Stimulated activated CD4-positive, alpha-beta T cell treated with anti-CD3 and anti-CD28 coated beads, Interleukin-4, amount 100 ng/mL, for 1 hour (primary cell): ENCODE measurements around the gene PSG3.
"Not testable (repeated sequence)": the region's sequence is repeated elsewhere in the genome, so short reads cannot be mapped to it uniquely, and the experiment has no call there.

Experiments
- DNase-seq: peaks from one replicate; pipeline ENCODE4 v3.0.0-alpha.2; 2020

The PSG3 gene

DNA sequence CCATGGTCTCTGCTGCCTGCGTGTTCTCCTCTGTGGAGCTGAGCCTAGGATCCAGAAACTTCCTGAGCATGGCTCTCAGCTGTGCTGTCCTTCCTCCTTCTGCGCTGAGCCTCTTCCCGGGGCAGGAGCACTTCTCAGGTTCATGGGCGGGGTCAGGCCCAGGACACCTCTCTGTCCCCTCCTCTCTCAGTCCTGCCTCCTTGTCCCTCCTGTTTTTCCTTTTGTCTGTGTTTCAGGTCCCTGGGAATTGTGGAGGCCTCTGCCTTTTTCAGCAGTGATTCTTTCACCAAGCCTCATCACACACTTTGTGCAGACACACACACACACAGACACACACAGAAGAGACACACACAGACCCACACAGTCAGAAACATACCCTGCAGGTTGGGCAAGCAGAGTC, at the start of gene PSG3:
PSG3 (minus strand) TSS at position 101 of the 400 bp plus-strand sequence; CDS start at position 4, 97 bp downstream.
- DNase-seq, result not testable (repeated sequence)

DNA sequence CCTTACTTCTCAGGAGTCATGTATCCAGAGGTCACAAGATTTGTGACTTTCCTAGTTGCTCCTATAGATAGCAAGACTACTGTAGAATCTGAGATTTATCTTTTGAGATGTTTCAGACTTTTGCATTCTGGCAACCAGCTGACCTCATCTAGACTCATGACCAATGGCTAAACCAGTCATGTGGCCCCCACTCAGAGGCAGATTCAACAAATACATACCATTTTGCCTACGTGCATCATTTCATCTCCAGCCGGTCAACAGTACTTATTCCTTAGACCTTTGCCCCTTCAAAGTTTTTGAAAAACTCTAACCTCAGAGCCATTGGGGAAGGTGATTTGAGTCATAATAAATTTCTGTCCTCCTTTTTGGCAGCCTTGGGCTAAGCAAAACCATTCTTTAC, 48.5 kb upstream of the PSG3 start:
- DNase-seq, result not testable (repeated sequence)

DNA sequence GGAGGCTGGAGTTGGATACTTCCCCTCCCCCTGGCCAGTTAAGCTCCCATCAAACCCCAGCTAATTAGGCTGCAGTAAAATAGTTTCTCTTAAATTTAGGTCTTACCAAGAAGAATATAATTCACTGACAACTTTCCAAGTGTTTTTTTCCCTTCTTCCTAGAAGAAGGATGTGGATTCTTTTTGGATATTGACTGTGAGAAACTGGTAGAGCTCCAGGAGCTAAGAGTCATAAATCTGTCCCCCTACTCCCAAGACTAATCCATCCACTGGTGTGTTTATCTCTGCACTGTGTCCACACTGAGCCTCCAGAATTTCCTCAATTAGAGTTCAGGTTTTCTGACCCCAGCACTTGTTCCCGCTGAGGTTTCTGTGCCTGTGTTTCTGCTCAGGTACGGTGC, 47.5 kb upstream of the PSG3 start:
- not testable (repeated sequence) for DNase-seq

DNA sequence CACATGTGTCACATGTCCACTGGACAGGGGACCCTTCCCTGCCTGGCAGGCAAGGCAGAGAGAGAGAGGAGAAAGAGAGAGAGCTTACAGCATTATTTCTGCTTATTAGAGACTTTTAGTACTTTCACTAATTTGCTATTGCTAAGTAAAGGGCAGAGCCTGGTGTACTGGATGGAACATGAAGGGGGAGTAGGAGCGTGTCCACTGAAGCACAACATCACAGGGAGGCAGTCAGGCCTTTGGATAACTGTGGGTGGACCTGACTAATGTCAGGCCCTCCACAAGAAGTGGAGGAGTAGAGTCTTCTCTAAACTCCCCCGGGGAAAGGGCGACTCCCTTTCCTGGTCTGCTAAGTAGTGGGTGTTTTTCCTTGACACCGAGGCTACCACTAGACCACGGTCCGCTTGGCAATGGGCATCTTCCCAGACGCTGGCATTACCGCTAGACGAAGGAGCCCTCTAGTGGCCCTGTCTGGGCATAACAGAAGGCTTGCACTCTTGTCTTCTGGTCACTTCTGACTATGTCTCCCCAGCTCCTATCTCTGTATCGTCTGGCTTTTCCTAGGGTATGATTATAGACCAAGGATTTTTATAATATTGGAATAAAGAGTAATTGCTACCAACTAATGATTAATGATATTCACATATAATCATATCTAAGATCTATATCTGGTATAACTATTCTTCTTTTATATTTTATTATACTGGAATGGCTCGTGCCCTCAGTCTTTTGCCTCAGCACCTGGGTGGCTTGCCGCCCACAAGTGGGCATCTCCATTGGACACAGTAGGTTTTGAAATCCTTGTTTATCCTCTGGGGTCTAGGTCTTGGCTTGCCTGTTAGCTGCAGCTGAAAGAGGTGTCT, 36.7 kb upstream of the PSG3 start:
- DNase-seq, result peak; percentile 26

DNA sequence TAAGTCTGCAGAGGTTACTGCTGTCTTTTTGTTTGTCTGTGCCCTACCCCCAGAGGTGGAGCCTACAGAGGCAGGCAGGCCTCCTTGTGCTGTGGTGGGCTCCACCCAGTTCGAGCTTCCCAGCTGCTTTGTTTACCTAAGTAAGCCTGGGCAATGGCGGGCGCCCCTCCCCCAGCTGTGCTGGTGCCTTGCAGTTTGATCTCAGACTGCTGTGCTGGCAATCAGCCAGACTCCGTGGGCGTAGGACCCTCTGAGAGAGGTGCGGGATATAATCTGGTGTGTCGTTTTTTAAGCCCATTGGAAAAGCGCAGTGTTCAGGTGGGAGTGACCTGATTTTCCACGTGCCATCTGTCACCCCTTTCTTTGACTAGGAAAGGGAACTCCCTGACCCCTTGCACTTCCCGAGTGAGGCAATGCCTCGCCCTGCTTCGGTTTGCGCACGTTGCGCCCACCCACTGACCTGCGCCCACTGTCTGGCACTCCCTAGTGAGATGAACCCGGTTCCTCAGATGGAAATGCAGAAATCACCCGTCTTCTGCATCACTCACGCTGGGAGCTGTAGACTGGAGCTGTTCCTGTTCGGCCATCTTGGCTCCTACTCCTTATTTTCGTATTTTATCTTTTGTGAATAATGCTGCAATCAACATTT, 34.4 kb upstream of the PSG3 start:
- not testable (repeated sequence) for DNase-seq

DNA sequence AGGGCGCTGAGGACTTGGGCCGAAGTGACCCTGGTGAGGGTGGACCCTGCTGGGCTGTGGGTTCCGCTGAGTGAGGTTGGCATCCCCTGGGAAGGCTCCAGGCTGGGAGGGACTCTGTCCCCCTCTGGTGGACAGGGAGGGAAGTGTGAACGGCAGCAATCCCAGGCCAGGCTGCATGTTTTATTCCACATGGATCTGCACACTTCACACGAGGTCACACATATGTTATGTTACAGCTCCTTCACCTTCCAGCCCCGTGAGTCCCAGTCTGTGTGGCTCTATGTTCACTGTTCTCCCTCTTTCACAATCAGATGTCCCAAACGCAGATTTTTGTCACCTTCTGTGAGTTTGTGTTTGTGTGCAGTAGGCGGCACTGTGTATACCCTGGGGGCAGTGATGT, 27.0 kb upstream of the PSG3 start:
- DNase-seq, result not testable (repeated sequence)

DNA sequence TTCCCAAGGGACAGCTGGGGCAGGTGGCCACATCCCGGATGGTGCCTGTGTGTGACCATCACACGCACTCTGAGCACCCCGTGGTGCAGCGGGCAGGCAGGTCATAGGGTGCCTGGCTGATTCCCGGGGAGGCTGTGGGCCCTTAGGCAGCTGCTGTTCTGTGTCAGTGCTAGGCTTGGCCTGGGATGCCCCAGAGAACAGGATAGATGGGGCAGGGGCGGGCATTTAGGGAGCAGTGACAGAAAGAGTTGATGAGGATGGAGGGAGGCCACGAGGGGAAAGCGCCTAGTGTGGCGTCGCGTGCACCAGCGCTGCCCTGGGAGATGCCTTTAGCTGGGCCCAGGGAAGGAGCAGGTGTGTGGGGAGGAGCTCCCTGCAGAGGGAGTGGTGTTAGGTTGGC, 26.6 kb upstream of the PSG3 start:
- DNase-seq, result not testable (repeated sequence)

DNA sequence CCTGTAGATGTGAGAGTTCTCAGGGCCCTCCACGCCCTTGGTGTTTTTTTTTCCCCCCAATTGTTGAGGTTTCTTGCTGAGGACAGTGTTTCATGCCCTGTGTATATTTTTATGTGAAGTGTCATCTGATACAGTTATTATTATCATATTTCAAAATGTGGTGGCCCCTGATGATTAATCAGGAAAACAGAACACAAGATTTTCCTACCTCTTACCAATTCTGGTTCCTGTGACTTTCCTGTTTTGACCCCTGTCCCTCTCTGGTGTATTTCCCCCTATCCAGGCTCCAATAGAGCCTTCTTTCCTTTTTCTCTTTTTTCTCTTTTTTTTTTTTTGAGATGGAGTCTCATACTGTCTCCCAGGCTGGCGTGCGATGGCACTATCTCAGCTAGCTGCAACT, 24.6 kb upstream of the PSG3 start:
- DNase-seq, result no peak

DNA sequence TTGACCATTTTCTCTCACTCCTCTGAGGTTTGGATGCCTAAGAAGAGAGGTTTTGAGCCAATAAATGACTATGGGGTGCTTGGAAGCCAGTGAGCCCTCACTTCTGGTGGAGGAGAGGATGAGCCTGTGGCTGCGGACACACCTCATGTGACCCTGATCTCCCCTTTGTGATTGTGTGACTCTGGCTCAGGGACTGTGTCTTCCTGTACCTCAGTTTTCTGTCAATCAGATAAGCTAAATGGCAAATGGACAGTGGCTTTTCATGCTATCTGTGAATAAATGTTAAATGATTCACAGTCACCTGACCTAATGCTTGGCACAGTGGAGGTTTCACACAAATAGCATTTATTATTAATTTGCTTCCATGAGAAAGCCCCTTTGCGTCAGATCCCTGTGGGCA, 22.5 kb upstream of the PSG3 start:
- DNase-seq, result no peak

DNA sequence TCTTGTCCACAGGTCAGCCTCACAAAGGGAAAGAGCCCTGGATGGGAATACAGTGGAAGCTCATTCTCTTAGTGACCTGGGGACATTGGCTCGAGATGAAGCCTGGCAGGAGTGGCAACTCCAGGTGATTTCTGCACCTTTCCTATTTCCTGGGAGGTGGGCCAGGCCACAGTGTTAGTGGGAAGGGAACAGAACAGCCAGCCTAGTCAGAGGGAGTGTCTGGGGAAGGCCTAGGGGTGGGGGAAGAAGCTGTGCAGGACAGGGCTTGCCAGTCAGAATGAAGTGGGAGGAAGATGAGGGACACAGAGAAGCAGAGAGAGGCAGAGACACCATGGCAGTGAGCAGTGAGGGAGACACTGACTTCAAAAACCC, 21.6 kb upstream of the PSG3 start:
- not testable (repeated sequence) for DNase-seq

DNA sequence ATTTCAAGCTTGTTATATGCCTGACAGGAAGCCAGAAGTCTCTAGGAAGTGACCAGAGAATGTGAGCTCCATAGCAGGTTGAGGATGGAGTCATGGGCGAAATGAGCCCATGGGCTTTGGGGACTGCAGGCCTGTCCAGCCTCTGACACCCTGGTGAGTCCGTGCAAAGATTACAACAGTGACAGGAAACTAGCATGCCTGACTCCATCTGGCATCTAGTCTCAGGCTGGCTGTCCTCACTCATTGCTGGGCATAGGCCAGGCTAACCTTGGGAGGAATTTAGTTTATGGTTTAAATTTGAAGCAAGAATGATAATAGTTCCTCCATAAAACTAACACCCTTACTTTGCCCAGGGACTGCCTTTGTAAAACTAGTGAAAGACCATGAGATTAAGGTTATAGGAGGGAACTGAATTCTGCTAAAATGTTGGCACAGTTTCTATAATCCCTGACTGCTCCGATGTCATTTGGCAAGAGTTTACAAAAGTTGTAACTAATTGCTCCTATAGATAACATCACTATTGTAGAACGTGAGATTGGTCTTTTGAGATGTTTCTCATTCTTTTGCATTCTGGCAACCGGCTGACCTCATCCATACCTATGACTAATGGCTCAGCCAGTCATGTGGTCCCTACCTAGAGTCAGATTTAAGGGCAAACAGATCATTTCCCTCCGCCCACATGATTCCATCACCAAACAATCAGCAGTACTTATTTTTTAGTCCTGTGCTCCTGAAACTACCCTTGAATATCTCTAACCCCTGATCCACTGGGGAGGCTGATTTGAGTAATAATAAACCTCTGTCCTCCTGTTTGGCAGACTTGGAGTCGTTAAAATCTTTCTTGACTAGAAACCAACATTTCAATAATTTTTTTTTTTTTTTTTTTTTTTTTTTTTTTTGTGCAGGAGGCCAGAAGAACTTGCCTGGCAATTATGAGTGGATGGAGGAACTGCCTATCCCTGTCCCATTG, 21.0 kb upstream of the PSG3 start:
- DNase-seq, result not testable (repeated sequence)

DNA sequence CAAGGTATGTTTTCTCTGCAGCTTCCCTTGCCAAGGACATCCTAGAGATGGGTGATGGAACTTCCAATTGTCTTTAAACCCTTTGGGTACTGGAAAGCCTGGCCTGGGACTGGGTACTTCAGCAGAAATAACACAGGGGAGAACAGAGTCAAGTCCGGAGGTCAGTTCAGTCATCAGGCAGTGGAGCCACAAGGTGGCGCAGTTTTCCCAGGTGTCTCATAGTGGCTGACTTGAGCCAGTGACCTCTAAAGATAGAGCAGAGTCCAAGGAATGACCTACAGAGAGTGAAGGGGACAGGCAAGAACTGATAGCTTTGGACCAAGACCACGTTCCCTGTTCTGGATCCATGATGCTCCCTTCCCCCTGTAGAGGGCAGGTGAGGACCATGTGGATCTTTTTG, 18.4 kb upstream of the PSG3 start:
- not testable (repeated sequence) for DNase-seq

DNA sequence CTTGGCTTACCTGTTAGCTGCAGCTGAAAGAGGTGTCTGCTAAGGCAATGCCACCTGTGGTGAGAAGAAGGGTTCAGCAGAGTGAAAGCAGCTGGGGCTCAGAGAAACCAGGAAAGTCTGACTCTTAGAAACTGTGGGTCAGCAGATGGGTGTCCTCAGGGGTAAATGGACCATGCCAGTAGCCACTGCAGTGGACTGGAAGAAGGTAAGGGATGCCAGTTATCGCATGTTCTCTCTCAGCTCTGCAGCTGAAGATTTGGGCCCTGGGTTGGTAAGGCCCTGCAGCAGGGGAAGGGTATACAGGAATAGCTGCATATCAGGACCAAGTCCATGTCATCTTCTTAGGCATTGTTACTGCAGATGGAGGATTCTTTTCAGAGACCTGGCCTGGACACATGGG, 12.0 kb upstream of the PSG3 start:
- not testable (repeated sequence) for DNase-seq

DNA sequence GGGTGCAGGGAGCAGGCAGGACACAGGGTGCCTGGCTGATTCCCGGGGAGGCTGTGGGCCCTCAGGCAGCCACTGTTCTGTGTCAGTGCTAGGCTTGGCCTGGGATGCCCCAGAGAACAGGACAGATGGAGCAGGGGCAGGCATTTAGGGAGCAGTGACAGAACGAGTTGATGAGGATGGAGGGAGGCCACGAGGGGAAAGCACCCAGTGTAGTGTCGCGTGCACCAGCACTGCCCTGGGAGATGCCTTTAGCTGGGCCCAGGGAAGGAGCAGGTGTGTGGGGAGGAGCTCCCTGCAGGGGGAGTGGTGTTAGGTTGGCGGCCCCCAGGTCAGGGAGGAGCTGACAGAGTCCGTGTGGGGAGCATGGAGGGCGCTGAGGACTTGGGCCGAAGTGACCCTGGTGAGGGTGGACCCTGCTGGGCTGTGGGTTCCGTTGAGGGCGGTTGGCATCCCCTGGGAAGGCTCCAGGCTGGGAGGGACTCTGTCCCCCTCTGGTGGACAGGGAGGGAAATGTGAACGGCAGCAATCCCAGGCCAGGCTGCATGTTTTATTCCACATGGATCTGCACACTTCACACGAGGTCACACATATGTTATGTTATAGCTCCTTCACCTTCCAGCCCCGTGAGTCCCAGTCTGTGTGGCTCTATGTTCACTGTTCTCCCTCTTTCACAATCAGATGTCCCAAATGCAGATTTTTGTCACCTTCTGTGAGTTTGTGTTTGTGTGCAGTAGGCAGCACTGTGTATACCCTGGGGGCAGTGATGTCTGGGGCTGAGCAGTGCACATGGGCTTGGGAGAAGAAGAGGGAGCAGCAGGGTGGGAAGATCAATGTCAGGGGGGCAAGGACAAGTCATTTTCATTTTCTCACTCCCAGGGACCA, 1.7 kb upstream of the PSG3 start:
- DNase-seq, result not testable (repeated sequence)

DNA sequence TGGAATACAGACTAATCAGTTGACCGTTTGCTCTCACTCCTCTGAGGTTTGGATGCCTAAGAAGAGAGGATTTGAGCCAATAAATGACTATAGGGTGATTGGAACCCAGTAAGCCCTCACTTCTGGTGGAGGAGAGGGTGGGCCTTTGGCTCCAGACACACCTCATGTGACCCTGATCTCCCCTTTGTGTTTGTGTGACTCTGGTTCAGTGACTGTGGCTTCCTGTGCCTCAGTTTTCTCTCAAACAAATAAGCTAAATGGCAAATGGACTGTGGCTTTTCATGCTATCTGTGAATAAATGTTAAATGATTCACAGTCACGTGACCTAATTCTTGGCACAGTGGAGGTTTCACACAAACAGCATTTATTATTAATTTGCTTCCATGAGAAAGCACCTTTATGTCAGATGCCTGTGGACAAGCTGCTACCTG, 2.7 kb downstream of the PSG3 start:
- not testable (repeated sequence) for DNase-seq

DNA sequence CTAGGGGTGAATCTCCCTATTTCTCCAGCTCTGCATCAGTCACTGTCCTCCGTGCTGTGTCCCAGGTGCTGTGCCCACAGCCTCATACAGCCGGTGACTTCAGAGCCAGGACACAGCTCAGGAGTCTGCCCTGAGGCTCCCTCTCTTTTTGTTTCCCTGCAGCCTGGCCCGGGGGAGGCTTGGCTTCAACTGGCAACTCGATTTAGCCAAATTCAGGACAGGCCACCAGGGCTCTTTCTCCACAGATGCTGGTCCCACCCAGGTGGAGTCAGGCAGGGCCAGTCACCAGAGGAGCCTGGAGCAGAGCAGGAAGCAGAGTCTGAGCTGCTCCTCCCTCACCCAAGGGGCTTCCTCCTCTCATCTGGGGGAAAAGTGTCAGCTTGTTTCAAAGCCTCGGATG, 11.9 kb downstream of the PSG3 start:
- not testable (repeated sequence) for DNase-seq

DNA sequence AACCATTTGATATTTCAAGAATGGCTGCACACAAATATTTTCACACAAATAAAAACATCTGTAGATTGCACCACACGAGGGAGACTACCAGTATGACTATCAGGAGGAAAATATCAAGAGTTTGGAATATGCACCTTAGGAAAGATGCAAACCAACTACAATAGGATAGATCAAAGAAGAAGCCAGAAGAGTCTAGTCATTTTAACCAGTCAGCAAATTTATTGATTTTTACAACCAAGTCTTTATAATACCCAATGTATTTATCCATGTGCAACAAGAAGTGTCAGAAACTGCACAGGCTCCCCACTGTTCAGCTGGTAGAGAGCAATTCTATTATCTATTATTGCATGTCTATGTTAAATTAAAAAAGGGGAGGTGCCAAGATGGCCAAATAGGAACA, 26.3 kb downstream of the PSG3 start:
- DNase-seq, result not testable (repeated sequence)

DNA sequence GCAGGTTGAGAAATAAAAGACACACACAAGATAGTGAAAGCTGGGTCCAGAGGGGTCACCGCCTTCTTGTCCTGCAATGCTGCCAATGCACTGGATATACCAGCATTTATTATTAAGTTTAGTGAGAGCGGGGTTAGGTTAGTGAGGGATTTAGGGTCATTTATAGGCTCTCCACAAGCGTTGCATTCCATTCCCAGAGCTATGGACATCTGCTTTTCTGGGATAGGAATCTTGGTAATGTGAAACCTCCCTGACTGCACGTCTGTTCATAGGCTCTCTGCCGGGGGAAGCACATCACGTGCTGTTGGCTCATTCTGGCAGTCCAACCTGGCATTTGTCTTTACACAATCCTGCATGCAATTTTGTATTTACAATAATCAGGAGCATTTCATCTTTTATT, 27.5 kb downstream of the PSG3 start:
- DNase-seq, result not testable (repeated sequence)

DNA sequence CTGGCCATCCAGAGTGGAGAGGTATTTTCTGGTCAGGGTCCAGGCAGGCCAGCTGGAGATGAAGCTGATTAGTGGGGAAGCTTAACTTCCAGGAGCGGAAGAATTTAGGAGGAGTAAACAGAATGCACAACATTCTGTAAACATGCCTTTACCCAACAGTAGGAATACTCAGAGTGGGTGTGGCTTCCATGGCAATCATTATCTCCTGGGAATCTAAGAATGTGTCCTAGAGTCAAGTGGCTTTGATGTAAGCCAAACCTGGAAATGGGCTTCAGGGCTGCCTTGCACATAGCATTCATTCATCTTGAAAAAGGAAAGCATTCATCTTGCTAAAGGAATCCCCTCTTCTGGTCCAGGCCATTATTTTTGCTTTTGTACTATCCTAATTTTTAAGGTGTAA, 29.3 kb downstream of the PSG3 start:
- DNase-seq, result not testable (repeated sequence)

DNA sequence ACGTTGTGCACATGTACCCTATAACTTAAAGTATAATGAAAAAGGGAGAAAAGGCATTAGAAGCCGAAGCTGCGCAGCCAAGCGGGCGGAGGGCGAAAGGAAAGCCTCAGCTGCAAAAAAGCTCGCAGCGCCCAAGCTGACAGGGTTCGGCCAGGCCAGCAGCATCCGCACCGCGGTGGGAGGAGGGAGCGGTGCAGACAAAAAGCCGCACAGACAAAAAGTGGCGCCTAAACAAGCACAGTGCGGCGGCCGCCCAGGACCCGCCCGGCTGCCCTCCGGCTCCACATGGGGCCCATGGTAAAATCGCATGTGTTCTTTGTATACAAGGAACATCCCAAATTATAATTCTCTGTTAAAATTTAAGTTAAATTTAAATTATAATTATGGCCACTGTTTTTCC, 42.4 kb downstream of the PSG3 start:
- no peak for DNase-seq

DNA sequence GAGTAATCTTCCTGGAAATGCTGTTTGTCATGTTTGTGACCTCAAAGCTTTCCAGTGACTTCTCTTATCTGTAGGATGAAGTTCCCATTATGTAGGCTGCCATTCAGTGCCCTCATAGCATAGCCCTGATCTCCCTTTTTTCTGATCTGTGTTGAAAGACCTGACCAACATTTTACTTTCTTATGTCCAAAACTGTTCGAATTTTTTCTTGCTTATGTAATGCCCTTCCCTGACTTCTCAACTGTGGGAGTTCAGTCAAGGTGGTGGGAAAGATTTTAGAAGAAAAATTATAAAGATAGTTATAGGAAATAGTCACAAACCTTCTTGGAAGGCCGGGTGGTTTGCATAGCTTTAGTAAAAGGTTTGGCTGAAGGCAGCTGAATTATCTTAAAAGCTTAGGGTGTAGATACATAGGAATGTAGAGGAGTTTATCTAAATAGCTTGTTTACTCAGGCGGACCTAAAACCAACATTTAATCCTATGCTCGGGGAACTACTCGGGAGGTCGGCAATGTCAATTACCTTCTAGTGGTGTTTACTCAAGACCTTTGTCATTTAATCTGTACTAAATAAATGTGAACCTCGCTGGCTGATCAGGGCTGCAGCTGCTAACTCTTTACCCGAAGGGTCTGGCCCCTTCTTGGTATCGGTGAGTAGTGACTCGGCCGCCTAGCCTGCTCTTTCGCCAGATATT, 44.3 kb downstream of the PSG3 start:
- no peak for DNase-seq
